DLD1 (cell line): ENCODE data around the gene ZSWIM8.
"Not testable (repeated sequence)": the region's sequence is repeated elsewhere in the genome, so short reads cannot be mapped to it uniquely, and the experiment has no call there.

Experiments
- in situ Hi-C: cut with HindIII; loops from 2 replicates; pipeline ENCODE4 v1.10.0; 2017; ENCODE audit warnings: low sequenced_read_pairs

Gene ZSWIM8

GRCh38 chr10:73813333-73813732, 27.9 kb downstream of the ZSWIM8 start:
- in situ Hi-C loops = no loop called here

DNA sequence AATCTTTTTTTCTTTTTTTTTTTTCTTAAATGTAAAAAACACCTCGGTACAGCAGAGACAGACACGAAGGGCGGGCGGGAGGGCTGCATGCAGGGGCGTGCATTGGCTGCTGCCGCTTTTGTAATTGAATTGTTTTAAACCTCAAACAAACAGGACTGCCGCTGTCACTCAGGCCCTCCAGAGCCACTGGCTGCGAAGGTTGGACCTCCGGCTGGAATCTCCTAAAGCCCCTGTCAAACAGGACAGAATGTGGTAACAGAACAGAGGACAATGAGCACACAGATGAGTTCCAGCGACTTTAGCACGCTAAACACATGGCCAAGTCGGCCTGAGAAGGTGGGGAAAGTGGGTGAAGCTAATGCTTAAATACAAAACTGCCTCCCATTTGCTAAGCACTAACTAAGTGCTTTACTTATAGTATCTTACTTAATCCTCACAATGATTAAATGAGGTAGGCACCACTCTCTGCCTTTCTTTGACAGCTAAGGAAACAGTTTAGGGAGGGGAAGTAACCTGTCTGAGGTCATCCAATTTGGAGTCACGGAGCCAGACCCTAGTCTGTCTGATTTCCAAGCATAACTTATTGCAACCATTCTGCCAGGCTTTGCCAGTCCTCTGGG, 29.0 kb downstream of the ZSWIM8 start:
- in situ Hi-C loops = no loop called here

DNA sequence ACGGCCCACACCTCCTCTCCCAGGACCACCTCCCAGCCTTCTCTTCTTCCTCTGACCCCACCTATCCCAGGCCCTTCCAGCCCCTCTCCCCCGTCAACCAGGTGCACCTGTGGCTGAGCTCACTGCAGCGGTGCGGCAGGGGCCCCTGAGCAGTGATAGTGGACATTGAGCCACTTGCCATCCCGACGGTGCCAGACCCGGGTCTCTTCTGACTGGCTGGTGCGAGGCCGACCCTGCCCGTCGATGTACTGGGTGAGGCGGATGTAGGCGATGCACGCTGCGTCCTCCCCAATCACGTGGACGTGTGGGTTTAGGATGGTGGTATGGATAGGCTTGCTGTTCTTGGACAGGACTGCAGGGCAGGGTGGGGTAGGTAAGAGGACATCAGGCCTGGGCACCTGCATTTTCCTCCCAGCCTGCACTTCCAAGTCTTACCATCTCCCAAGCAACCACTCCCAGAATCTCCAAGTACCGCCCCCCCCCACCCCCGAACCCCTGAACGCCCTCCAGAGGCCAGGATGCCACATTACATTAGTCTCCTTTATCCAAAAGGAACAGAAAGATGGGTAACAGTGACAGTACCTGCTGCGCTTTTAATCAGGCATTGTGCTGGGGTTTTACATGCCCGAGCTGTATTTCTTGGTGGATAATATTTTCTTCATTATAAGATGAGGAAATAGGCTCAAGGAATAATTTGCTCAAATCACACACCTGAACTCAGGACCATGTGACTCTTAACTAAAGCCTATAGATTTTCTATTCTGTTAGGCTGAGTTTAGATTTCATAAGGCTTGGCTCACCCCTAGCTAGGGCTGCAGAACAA, 29.7 kb downstream of the ZSWIM8 start:
- in situ Hi-C loops = no loop called here

GRCh38 chr10:73815719-73816030, 30.3 kb downstream of the ZSWIM8 start:
- in situ Hi-C loops = no loop called here

- in situ Hi-C loops = no loop called here
Observed at GRCh38 chr10:73816917-73817729, 31.7 kb downstream of the ZSWIM8 start.

GRCh38 chr10:73817826-73818225, 32.4 kb downstream of the ZSWIM8 start:
- in situ Hi-C loops = no loop called here

- in situ Hi-C loops = no loop called here
Observed at GRCh38 chr10:73818402-73818801, 33.0 kb downstream of the ZSWIM8 start.

GRCh38 chr10:73819081-73819480, 33.7 kb downstream of the ZSWIM8 start:
- in situ Hi-C loops = no loop called here

- in situ Hi-C loops = no loop called here
Observed at GRCh38 chr10:73819513-73820093, 34.2 kb downstream of the ZSWIM8 start.

DNA sequence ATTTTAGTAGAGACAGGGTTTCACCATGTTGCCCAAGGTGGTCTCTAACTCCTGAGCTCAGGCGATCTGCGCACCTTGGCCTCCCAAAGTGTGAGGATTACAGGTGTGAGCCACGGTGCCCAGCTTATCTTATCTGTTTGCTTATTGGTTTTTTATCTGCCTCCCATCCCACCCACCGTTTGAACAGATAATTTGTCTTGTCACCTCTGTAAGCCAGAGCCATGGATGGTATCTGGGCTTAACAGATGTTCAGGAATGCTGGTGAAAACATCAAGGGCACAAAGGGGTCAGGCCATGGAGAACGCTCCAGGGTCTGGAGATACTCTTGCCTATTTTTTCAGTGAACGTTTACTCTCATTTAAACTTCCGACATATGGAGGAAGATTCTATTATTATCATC, 38.0 kb downstream of the ZSWIM8 start:
- in situ Hi-C loops = no loop called here

DNA sequence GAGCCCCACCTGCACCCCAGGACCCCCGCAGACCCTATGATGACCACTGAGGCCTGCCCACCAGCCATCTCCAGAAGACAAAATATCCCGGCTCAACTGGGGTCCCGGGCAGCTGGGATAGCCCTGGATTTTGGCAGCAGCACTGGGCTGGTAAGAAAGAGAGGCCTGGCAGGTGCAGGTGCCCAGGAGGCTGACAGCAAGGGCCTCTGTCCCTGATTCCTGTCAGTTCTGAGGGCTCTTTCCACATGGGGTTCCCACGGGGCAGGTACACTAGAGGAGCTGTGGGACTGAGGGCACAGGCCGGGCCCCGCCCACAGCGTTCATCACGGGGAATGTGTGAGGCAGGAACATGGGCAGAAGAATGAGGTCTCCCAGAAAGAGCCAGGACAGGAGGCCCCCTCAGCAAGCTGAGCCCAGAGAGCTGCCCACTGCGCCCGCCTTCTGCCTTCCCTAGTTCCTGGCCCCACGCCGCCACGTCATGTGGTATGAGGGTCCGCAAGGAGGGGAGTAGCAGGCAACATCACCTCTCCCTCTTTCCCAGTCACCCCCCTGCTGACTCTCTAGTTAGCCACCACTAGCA, 38.8 kb downstream of the ZSWIM8 start:
- in situ Hi-C loops = no loop called here

DNA sequence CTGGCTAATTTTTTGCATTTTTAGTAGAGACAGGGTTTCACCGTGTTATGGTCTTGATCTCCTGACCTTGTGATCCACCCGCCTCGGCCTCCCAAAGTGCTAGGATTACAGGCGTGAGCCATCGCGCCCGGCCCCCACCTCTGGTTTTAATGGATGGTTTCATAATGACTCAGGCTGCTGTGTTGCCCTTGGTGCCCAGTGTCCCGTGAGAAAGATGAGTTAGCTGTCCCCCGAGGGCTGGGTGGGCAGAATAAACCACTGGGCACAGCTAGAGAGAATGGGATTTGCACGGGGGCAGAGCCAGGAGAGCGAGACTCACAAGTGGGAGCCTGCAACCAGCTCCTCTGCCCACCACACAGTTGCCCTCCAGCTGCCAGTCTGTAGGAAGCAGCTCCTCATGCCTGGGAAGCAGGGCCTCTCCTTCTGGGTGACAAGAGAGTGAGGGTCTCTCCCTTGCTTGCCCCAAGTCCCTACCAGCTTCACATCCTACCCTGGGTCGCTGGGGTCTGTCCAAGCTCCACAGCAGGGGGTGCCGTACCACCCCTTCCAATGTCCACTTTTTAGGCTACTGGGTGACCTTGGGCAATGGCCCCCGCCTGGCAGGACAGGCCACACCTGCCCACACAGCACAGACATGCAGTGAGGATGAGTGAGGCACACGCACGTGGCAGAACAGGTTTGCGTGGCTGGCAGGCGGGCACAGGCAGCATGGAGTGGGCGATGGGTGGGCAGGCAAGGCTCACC, 42.1 kb downstream of the ZSWIM8 start:
- in situ Hi-C loops = no loop called here

GRCh38 chr10:73828161-73828560, 42.8 kb downstream of the ZSWIM8 start:
- in situ Hi-C loops = no loop called here

- in situ Hi-C loops = not testable (repeated sequence)
Observed at GRCh38 chr10:73829090-73829489, 43.7 kb downstream of the ZSWIM8 start.

DNA sequence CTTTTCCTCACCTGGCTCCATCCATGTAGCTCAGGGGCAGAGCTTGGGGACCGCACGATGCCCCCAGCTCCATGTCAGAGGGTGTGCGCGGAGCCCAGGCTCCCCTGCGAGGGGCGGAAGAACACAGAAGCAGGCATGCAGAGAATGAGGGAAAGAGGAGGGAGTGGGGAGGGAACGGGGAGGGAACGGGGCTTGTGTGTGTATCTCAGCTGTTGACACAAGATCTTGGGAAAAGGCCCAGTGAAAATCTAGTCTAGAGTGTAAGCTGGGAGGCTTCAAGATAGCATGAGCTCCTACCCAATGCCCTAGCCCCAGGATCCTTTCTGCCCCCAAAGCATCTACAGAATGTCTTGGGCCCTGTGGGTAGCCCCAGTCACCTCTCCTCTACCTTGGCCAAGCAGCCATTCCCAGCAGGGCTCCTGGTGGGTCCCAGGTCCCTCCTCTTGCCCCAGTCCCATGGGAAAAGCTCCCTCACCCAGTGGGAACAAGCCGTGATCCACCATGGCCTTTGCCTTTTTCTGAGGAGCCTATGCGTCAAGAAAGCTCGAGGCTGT, 51.1 kb downstream of the ZSWIM8 start:
- in situ Hi-C loops = no loop called here

DNA sequence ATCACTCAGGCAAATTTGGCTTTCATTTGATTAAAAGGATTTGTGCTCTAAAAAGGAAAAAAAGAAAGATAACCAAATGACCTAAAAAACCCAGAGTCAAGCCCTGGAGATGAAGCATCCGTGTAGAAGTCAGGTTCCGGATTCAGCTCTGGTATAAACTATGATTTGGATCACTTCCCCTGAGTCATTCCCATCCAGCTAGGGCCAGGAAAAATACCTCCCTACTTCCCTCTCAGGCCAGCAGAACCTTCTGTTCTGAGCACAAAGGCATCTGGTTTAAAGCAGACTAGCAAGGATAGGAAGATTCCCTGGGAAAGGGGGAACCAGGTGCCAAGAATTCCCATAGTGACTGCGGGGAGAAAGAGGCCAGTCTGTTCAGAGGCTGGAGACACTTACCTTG, 51.7 kb downstream of the ZSWIM8 start:
- in situ Hi-C loops = no loop called here

GRCh38 chr10:73838008-73838567, 52.7 kb downstream of the ZSWIM8 start:
- in situ Hi-C loops = no loop called here

DNA sequence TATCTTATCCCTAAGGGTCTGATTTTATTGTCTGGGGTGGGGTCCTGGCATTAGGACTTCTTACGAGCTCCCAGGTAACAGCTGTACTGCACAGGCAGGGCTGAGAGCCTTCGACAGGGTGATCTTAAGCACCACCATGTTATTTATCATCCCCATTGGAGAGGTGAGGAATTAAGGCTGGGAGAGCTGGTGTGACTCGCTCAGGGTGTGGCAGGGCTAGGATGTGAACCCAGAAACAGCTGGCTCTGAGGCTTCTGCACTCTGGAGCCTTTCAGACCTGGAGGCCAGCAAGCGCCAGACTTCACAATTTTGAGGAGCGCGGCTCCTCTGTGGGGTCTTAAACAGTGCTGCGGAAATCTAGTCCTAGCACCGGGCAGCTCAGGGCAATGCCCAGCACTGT, 53.4 kb downstream of the ZSWIM8 start:
- in situ Hi-C loops = no loop called here

- in situ Hi-C loops = no loop called here
Observed at GRCh38 chr10:73839276-73839966, 54.0 kb downstream of the ZSWIM8 start.
